NOMO-1 treated with DMSO at 0.1 percent for 48 hours (cell line): ENCODE data around the gene C3orf49.
A peak's percentile ranks its signal among the peaks of the same experiment; 100 is the strongest.

ENCODE experiments used
- DNase-seq: peaks from one replicate; lab custom pipeline; 2025; ENCODE audit not compliant: unreplicated experiment; lab: John Stamatoyannopoulos, UW

C3orf49 gene

DNA sequence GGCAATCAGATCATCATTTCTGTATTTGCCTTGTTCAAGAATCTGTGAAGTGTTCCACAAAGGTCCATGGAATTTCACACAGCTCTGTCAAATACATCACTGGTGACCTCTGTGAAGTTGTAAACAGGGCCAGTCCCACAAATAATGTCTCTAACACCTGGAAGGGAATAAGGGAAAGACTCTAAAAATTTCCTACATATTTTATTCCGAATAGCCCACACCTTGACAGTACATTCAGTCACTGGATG, at the start of gene C3orf49:
Gene C3orf49 (plus strand): TSS at position 149 of the 248 bp plus-strand sequence. CDS start 173 bp downstream, outside the sequence.
- DNase-seq, result no peak

DNA sequence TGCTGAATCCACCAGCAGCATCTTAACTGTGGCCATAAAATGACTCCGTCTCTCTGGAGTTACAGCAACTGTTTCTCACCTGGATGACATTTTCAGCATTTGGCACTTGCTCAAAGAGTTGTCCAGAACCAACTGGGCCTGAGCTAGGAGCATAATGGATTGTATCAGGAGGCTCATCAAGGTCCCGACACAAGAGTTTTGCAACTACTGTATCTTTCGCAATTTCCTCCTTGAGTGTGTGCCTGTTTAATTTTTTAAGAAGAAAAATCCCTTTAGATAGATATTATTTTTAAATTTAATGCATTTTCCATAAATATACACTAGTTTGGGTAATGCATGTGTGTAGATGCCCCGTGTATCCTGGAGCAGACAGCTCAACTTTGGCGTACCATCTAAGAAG, 44.3 kb upstream of the C3orf49 start:
- DNase-seq, result peak; percentile 13

- DNase-seq, result no peak
Observed at GRCh38 chr3:63779227-63779626, 39.9 kb upstream of the C3orf49 start.

DNA sequence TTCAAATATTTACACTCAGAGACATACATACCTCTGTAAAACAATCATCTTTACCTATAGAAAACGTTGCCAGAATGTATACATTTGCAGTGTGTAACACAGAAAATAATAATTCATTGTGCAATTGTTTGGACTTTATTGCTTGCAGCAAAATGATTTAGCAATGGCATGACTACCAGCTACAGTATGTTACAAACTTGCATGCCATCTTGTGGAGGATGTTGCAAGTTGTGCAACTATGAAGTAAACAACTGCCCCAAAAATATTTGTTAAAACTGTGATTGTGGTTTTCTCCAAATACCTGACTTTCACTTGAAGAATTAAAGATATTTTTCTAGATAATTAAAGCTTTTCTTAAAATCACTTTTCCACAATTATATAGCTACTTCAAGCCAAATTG, 27.1 kb upstream of the C3orf49 start:
- peak; percentile 43 for DNase-seq

DNA sequence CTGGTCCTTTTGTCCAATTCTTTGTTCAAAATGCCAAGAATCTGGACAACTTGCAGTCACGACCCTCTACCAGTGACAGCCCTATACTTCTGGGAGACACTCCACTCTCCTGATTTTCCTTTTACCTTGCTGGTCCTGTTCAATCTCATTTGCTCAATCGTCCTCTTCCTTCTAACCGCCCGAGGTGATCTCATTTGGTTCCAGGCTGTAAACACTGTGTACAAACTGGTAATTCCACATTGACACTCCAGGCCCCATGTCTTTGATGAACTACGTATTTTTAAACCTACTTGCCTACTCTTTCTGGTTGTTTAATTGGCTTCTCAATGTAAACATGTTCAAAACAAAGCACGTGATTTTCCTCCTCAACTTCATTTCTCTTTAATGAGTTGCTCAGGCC, 23.7 kb upstream of the C3orf49 start:
- DNase-seq, result no peak

DNA sequence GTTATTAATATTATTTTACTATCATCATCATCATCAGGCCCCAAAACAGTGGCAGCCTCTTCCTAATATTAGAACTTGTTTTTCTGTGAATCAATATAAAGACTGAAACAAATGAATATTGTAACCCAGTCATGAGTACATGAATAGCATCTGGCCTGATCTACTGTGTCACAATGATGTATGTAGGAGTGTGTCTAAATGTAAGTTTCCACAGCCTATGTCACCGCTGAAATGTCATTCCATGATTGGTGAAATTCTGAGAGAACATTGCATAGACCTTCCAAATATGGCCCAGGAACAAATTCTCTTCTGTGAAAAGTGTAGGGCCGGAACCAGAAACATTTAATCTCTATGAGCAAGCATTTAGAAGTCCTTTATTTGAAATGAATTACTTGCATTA, 20.6 kb upstream of the C3orf49 start:
- no peak for DNase-seq

DNA sequence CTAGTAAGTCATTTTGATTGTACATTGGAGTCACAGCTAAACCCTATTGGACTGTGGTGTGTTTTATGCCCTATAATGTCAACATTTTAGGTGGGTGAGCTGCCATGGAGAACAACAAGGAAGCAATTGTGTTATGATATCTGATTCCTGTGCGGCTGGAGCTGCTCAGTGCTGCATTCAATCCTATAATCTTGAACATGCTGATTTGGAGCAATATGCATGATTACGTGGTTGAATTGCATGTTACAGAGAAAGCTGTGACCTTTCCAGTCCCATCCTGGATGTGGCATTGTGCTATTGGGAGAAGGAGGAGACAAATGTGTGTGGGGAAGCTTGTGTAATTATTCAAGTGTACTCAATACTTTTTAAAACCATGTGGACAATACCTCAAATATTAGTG, 20.1 kb upstream of the C3orf49 start:
- DNase-seq, result no peak

- DNase-seq, result no peak
Observed at GRCh38 chr3:63800097-63800496, 19.0 kb upstream of the C3orf49 start.

DNA sequence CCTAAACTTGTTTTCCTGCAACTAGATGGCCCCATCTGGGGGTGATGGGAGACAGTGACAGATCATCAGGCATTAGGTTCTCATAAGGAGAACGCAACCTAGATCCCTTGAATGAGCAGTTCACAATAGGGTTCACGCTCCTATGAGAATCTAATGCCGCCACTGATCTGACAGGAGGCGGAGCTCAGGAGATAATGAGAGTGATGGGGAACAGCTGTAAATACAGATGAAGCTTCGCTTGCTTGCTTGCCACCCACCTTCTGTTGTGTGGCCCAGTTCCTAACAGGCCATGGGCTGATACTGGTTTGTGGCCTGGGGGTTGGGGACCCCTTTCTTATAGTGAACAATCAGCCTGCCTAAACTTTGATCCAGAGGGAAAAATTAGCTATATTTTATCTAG, 15.2 kb upstream of the C3orf49 start:
- no peak for DNase-seq

- DNase-seq, result peak; percentile 76
Observed at GRCh38 chr3:63807961-63808565, 11.0 kb upstream of the C3orf49 start.

DNA sequence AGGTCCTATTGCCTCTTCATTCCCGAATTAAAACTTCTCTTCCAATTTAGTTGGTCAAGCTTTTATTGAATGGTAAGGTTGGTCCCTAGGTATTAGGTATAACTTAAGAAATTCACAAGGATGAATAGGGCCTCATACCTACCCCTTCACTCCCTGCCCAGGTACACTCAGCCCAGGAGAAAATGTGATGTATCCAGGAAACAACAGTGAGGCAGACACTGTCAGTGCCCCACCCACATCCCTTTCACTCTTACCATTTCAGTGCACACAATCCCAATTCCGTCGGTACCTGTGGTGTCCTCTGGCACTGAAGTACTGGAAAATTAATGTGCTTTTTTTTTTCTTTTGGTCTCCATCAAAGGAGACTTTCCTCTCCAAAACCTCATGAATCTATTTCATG, 10.5 kb upstream of the C3orf49 start:
- no peak for DNase-seq

GRCh38 chr3:63809607-63810006, 9.5 kb upstream of the C3orf49 start:
- no peak for DNase-seq

GRCh38 chr3:63814237-63814636, 4.9 kb upstream of the C3orf49 start:
- peak; percentile 25 for DNase-seq

DNA sequence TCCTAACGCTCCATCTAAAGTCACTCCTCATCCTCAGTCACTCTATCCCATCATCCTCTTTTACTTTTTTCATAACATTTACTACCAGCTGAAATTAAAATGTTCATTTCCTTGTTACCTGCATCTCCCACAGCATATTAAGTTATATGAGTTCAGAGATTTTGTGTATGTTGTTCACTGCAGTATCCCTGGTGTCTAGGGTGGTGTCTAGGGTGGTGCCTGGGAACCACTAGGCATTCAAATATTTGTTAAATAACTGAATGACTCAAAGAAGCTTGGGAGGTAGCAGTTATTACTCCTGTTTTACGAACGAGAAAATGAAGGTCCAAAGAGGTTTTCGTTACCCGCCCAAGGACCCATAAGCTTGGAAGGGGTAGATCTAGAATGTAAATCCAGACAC, 1.9 kb upstream of the C3orf49 start:
- no peak for DNase-seq

- peak; percentile 50 for DNase-seq
Observed at GRCh38 chr3:63818282-63819150, 583 bp upstream of the C3orf49 start.

DNA sequence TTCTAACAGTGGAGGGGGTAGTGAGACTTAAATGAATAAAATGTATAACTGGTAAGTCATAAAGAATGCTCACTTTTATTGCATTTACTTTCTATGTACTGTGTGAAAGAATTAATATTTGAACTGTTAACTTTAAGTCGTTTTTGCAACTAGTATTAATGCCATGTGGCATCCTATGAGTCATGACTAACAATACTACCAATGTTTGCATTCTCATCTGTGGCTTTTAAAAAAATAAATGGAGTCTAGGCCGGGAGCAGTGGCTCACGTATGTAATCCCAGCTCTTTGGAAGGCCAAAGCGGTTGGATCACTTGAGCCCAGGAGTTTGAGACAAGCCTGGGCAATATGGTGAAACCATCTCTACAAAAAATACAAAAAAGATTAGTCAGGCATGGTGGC, 5.2 kb downstream of the C3orf49 start:
- DNase-seq, result no peak

- no peak for DNase-seq
Observed at GRCh38 chr3:63830526-63830925, 11.4 kb downstream of the C3orf49 start.

DNA sequence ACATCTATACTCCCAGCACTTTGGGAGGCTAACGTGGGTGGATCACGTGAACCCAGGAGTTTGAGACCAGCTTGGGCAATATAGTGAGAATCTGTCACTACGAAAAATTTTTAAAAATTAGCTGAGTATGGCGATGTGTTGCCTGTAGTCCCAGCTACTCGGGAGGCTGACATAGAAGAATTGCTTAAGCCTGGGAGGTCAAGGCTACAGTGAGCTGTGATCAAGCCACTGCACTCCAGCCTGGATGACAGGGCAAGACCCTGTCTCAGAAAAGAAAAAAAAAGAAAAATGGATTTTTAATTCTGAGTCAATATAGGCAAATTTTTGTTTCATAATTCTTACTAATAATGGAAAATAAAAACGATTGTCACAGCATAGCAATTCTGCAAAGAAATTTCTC, 13.3 kb downstream of the C3orf49 start:
- no peak for DNase-seq

- no peak for DNase-seq
Observed at GRCh38 chr3:63841704-63842103, 22.6 kb downstream of the C3orf49 start.

DNA sequence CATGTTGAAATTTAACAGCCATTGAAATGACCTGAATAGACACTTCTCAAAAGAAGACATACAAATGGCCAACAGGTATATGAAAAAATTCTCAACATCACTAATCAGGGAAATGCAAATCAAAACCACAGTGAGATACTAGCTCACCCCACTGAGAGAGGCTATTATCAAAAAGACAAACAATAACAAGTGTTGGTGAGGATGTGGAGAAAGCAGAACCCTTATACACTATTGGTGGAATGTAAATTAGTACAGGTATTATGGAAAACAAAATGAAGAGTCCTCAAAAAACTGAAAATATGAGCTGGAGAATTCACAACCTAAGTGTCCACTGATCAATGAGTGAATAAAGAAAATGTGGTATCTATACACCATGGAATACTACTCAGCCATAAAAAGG, 23.0 kb downstream of the C3orf49 start:
- DNase-seq, result no peak

DNA sequence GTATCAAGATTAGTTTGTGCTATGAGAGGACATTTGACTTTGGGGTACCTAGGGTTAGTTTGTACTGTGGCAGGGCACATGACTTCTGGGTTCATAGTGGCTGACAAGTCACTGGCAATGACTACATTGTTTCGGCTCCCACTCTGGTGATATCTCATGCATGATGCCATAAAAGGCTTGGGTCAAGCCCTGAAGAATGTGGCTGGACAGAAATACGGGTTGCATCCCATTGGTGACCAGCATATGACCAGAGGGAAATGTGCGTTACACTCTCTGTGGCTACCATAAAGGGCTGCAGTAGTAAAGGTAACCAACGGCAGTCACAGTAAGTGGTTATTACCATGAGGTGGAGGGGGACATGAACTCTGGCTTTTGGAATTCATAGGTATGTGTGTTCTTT, 26.1 kb downstream of the C3orf49 start:
- no peak for DNase-seq

- DNase-seq, result no peak
Observed at GRCh38 chr3:63847718-63848450, 28.8 kb downstream of the C3orf49 start.
